ENCODE data around the gene MICAL3.

DNA sequence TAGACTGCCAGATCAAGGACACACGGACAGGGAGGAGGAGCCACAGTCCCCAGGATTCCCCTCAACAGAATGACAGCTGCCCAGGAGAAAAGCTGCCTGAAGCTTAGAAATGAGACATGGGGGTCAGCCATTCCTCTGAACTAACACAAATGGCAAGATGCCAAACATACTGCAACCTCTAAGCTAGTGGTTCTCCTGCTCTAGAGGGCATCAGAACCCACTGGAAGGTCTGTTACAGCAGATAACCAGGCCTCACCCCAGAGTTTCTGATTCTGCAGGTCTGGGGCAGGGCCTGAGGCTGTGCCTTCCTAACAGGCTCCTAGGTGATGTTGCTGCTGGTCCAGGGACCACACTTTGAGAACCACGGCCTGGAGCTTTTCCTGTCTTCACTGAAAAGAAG is 221.5 kb downstream of the MICAL3 start:
- TF ChIP-seq, protein P1, sequence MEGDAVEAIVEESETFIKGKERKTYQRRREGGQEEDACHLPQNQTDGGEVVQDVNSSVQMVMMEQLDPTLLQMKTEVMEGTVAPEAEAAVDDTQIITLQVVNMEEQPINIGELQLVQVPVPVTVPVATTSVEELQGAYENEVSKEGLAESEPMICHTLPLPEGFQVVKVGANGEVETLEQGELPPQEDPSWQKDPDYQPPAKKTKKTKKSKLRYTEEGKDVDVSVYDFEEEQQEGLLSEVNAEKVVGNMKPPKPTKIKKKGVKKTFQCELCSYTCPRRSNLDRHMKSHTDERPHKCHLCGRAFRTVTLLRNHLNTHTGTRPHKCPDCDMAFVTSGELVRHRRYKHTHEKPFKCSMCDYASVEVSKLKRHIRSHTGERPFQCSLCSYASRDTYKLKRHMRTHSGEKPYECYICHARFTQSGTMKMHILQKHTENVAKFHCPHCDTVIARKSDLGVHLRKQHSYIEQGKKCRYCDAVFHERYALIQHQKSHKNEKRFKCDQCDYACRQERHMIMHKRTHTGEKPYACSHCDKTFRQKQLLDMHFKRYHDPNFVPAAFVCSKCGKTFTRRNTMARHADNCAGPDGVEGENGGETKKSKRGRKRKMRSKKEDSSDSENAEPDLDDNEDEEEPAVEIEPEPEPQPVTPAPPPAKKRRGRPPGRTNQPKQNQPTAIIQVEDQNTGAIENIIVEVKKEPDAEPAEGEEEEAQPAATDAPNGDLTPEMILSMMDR (IDR thresholded peaks at IDR 0.05) = no peak
- TF ChIP-seq POLR2A (IDR thresholded peaks at IDR 0.05) = no peak
- TF ChIP-seq POLR2AphosphoS5 (IDR thresholded peaks at IDR 0.05) = no peak
